Central memory CD8-positive, alpha-beta T cell (primary cell): ENCODE measurements around the gene KRT82.
"Not testable (repeated sequence)": the region's sequence is repeated elsewhere in the genome, so short reads cannot be mapped to it uniquely, and the experiment has no call there.

ENCODE experiments used
- ATAC-seq: fragments of 150-1000 bp; cut with Tn5 transposase; replicated peaks from 2 replicates; pipeline ENCODE4 v1.10.0; 2022; ENCODE audit warnings: mild to moderate bottlenecking, moderate FRiP score, moderate number of reproducible peaks; ENCODE audit not compliant: poor library complexity, severe bottlenecking; ENCODE audit errors: extremely low read depth
- DNase-seq, 2 donors: peaks; one replicate each; pipeline ENCODE4 v3.0.0; 2021; ENCODE audit warnings: low spot score in 2 of 2
- H3K27ac Mint-ChIP-seq: one replicate; pipeline ENCODE4 v1.8.0; 2022; ENCODE audit warnings: low read depth, mild to moderate bottlenecking, moderate library complexity, mixed read lengths
- H3K27me3 Mint-ChIP-seq: one replicate; pipeline ENCODE4 v1.8.0; 2022; ENCODE audit warnings: mixed read lengths
- H3K36me3 Mint-ChIP-seq: one replicate; pipeline ENCODE4 v1.8.0; 2022; ENCODE audit warnings: mild to moderate bottlenecking, moderate library complexity, mixed read lengths; ENCODE audit not compliant: insufficient read depth
- H3K4me1 Mint-ChIP-seq: one replicate; pipeline ENCODE4 v1.8.0; 2022; ENCODE audit warnings: mixed read lengths
- H3K4me3 Mint-ChIP-seq: one replicate; pipeline ENCODE4 v1.8.0; 2022; ENCODE audit warnings: mild to moderate bottlenecking, moderate library complexity, mixed read lengths
- H3K9me3 Mint-ChIP-seq: one replicate; pipeline ENCODE4 v1.8.0; 2022; ENCODE audit warnings: mixed read lengths

The KRT82 gene

GRCh38 chr12:52345041-52345440 is 61.1 kb downstream of the KRT82 start:
- H3K9me3 Mint-ChIP-seq, H3K4me1 Mint-ChIP-seq, H3K4me3 Mint-ChIP-seq, DNase-seq, H3K27ac Mint-ChIP-seq, H3K36me3 Mint-ChIP-seq, ATAC-seq: not testable (repeated sequence)
- H3K27me3 Mint-ChIP-seq: peaks cover 34% of the 10 kb centered on the region

GRCh38 chr12:52344111-52344510 is 62.0 kb downstream of the KRT82 start:
- no peak overlapping the region for H3K4me3 Mint-ChIP-seq
- H3K4me1 Mint-ChIP-seq: peaks cover 2% of the 10 kb centered on the region
- no peak overlapping the region for H3K27ac Mint-ChIP-seq
- no peak for ATAC-seq
- H3K27me3 Mint-ChIP-seq: peaks cover 38% of the 10 kb centered on the region
- no peaks in the 10 kb centered on the region for H3K9me3 Mint-ChIP-seq
- no peaks in the 10 kb centered on the region for H3K36me3 Mint-ChIP-seq
- no peak for DNase-seq
